ENCODE data around the gene ETNPPL. TPM values are rescaled to one million over a fixed set of nuclear protein-coding genes. Genes with fewer than 3 reads are reported as not detected.

Gene ETNPPL
- total RNA-seq, 2 donors from 2014 or later = not detected

DNA sequence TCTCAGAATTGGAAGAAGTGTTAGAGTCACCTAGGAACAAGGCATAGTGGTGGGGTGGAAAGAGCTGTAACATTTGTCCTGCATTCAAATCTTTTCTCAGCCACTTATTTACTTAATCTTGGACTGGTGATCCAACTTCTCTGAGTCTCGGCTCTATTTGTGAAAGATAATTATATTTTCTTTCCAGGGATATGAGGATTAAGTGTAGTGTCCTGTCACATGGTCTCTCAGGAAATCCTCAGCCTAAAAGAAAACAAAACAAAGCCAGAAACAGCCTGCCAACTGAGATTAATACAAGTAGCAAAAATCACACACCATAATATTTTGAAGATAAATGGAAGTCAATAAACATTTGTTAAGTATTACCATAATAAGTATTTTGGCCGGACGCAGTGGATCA, 33.3 kb upstream of the ETNPPL start:
- TF ChIP-seq, protein P1, sequence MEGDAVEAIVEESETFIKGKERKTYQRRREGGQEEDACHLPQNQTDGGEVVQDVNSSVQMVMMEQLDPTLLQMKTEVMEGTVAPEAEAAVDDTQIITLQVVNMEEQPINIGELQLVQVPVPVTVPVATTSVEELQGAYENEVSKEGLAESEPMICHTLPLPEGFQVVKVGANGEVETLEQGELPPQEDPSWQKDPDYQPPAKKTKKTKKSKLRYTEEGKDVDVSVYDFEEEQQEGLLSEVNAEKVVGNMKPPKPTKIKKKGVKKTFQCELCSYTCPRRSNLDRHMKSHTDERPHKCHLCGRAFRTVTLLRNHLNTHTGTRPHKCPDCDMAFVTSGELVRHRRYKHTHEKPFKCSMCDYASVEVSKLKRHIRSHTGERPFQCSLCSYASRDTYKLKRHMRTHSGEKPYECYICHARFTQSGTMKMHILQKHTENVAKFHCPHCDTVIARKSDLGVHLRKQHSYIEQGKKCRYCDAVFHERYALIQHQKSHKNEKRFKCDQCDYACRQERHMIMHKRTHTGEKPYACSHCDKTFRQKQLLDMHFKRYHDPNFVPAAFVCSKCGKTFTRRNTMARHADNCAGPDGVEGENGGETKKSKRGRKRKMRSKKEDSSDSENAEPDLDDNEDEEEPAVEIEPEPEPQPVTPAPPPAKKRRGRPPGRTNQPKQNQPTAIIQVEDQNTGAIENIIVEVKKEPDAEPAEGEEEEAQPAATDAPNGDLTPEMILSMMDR (IDR thresholded peaks at IDR 0.05) = no peak
- intact Hi-C loops (cut with DNase I) = no loop called here
- Histone ChIP-seq H3K27ac (no peak overlapping the region), H3K4me1 (no peaks in the 10 kb centered on the region), H3K4me3 (no peak overlapping the region), H3K9ac (ENCODE audit: low read depth in 2 of 2, low read length in 2 of 2) (no peak overlapping the region), H3K36me3 (no peaks in the 10 kb centered on the region), H3K9me3 (no peaks in the 10 kb centered on the region), H3K27me3 (no peaks in the 10 kb centered on the region)
- DNase-seq = no peak

DNA sequence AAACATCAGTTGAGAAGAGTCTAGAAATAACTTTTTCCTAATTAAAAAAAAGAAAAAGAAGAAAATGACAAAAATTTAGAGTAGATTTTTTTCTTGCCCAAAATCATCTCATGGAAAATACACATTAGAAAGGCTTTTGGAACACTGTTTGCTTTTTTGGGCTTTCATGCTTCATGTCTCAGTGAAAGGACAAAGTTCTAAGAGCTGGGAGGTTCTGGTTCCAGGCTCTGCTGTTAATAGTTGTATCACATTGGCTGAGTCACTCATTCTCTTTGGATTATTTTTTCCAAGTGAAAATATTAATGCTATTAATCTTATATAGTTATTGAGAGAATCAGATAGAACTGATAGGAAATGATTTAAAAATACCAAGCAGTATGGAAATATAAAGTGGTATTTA, 32.9 kb upstream of the ETNPPL start:
- H3K27me3 ChIP-seq = no peaks in the 10 kb centered on the region
- no peak for DNase-seq
- intact Hi-C loops (cut with DNase I) = no loop called here
- TF ChIP-seq, protein P1 (IDR thresholded peaks at IDR 0.05) = no peak
- no peaks in the 10 kb centered on the region for H3K9me3 ChIP-seq
- no peak overlapping the region for H3K27ac ChIP-seq
- H3K4me3 ChIP-seq = no peak overlapping the region
- no peak overlapping the region for H3K9ac ChIP-seq (ENCODE audit: low read depth in 2 of 2, low read length in 2 of 2)
- H3K36me3 ChIP-seq = no peaks in the 10 kb centered on the region
- H3K4me1 ChIP-seq = no peaks in the 10 kb centered on the region

- Histone ChIP-seq H3K9me3 (no peaks in the 10 kb centered on the region), H3K27ac (no peak overlapping the region), H3K36me3 (no peaks in the 10 kb centered on the region), H3K9ac (ENCODE audit: low read depth in 2 of 2, low read length in 2 of 2) (no peak overlapping the region), H3K27me3 (no peaks in the 10 kb centered on the region), H3K4me1 (no peaks in the 10 kb centered on the region), H3K4me3 (no peak overlapping the region)
- TF ChIP-seq, protein P1 (IDR thresholded peaks at IDR 0.05) = no peak
- intact Hi-C loops (cut with DNase I) = no loop called here
- DNase-seq = no peak
Measured at GRCh38 chr4:108794136-108794535, 31.3 kb upstream of the ETNPPL start.

DNA sequence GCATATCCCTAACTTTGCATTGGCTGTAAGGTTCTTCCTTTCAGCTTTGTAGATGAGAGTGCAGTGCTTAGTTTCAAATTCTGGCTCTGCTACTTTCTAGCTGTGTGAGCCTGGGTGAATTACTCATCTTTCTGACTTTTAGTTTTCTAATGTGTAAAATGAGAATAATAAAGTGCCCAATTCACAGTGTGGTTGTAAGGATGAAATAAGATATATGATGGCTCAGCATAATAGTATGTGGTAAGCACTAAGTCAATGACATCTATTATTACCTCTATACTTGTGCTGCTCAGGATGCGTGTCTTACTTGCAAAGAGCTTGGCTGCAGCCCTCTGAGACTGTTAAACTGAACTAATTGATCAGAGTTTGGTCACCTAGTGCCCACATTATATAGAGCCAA, 30.6 kb upstream of the ETNPPL start:
- Histone ChIP-seq H3K4me1 (no peaks in the 10 kb centered on the region), H3K36me3 (no peaks in the 10 kb centered on the region), H3K9ac (ENCODE audit: low read depth in 2 of 2, low read length in 2 of 2) (no peak overlapping the region), H3K27me3 (no peaks in the 10 kb centered on the region), H3K9me3 (no peaks in the 10 kb centered on the region), H3K4me3 (no peak overlapping the region), H3K27ac (no peak overlapping the region)
- intact Hi-C loops (cut with DNase I) = no loop called here
- no peak for DNase-seq
- TF ChIP-seq, protein P1 (IDR thresholded peaks at IDR 0.05) = no peak

- Histone ChIP-seq H3K27ac (no peak overlapping the region), H3K4me3 (no peak overlapping the region), H3K4me1 (no peaks in the 10 kb centered on the region), H3K9me3 (no peaks in the 10 kb centered on the region), H3K27me3 (no peaks in the 10 kb centered on the region), H3K36me3 (no peaks in the 10 kb centered on the region), H3K9ac (ENCODE audit: low read depth in 2 of 2, low read length in 2 of 2) (no peak overlapping the region)
- TF ChIP-seq, protein P1 (IDR thresholded peaks at IDR 0.05) = no peak
- intact Hi-C loops (cut with DNase I) = no loop called here
- no peak for DNase-seq
Measured at GRCh38 chr4:108788731-108789130, 25.9 kb upstream of the ETNPPL start.

- Histone ChIP-seq H3K9ac (ENCODE audit: low read depth in 2 of 2, low read length in 2 of 2) (no peak overlapping the region), H3K27ac (no peak overlapping the region), H3K36me3 (no peaks in the 10 kb centered on the region), H3K4me3 (no peak overlapping the region), H3K27me3 (no peaks in the 10 kb centered on the region), H3K4me1 (no peaks in the 10 kb centered on the region), H3K9me3 (no peaks in the 10 kb centered on the region)
- intact Hi-C loops (cut with DNase I) = no loop called here
- TF ChIP-seq, protein P1 (IDR thresholded peaks at IDR 0.05) = no peak
- DNase-seq = no peak
Measured at GRCh38 chr4:108787724-108788123, 24.9 kb upstream of the ETNPPL start.
